Measurements from ENCODE around the gene PLCH2. TPM values are rescaled to one million over a fixed set of nuclear protein-coding genes. Genes with fewer than 3 reads are reported as not detected.

Gene PLCH2
- total and polyA plus RNA-seq, 9 of the 15 experiments (the other 6 are each of a cell fraction or from before 2014, with no cell fraction given), result 0.16 TPM; not detected in 8

GRCh38 chr1:2466958-2467554 lies 9.0 kb upstream of the PLCH2 start (continued):
- TF ChIP-seq ZNF124 (CRISPR knock-in tag; IDR thresholded peaks at IDR 0.05) (no peak), UBTF (IDR thresholded peaks at IDR 0.05; ENCODE audit: borderline replicate concordance in 1 of 2, low read depth in 2 of 2, low read length in 2 of 2) (no peak), ZFP91 (CRISPR knock-in tag; IDR thresholded peaks at IDR 0.05) (no peak), POLR2A (conservative IDR thresholded peaks at IDR 0.05) (no peak), KLF1 (tag; IDR thresholded peaks at IDR 0.05) (no peak), ZNF507 (tag; conservative IDR thresholded peaks at IDR 0.05) (no peak), SAFB (IDR thresholded peaks at IDR 0.05; ENCODE audit: borderline replicate concordance, low read depth, low read length) (peak; percentile 89)
